Dendritic cell treated with granulocyte-macrophage colony-stimulating factor and Interleukin-4, amounts not matched to agents 40 ng/mL and 50 ng/mL, for 4 days (primary cell): ENCODE measurements around the gene SIAH2.

Experiments used
- H3K27ac Mint-ChIP-seq: one replicate; pipeline ENCODE4 v1.8.0; 2022; ENCODE audit warnings: mild to moderate bottlenecking, mixed read lengths
- H3K27me3 Mint-ChIP-seq: one replicate; pipeline ENCODE4 v1.8.0; 2022; ENCODE audit warnings: mild to moderate bottlenecking, mixed read lengths
- H3K36me3 Mint-ChIP-seq: one replicate; pipeline ENCODE4 v1.8.0; 2022; ENCODE audit warnings: low read depth, mixed read lengths
- H3K4me1 Mint-ChIP-seq: one replicate; pipeline ENCODE4 v1.8.0; 2022; ENCODE audit warnings: low read depth, mixed read lengths
- H3K4me3 Mint-ChIP-seq: one replicate; pipeline ENCODE4 v1.8.0; 2022; ENCODE audit warnings: mild to moderate bottlenecking, moderate library complexity, mixed read lengths
- H3K9me3 Mint-ChIP-seq: one replicate; pipeline ENCODE4 v1.8.0; 2022; ENCODE audit warnings: mixed read lengths
- intact Hi-C: fragments of 100-400 bp; cut with micrococcal nuclease; formaldehyde crosslinking; loops from one replicate; pipeline ENCODE4 v1.15.0; 2022

Gene SIAH2

GRCh38 chr3:150787741-150788370 lies 24.9 kb upstream of the SIAH2 start:
- no peaks in the 10 kb centered on the region for H3K9me3 Mint-ChIP-seq
- intact Hi-C loops = loop anchor here (1.0 to 5.0 kb wide), 3 partner anchors 66 to 358 kb away; no protein-coding TSS in a partner anchor
- no peak overlapping the region for H3K4me3 Mint-ChIP-seq
- H3K27ac Mint-ChIP-seq = no peak overlapping the region
- no peaks in the 10 kb centered on the region for H3K36me3 Mint-ChIP-seq
- peaks cover 12% of the 10 kb centered on the region for H3K27me3 Mint-ChIP-seq
- peaks cover 5% of the 10 kb centered on the region for H3K4me1 Mint-ChIP-seq

- Mint-ChIP-seq H3K27ac (no peak overlapping the region), H3K4me1 (peaks cover 5% of the 10 kb centered on the region), H3K9me3 (no peaks in the 10 kb centered on the region), H3K27me3 (peaks cover 12% of the 10 kb centered on the region), H3K36me3 (no peaks in the 10 kb centered on the region), H3K4me3 (no peak overlapping the region)
- intact Hi-C loops = loop anchor here (5.0 kb wide), 2 partner anchors 64 to 81 kb away; no protein-coding TSS in a partner anchor
These were observed 23.8 kb upstream of the SIAH2 start for GRCh38 chr3:150786791-150787190.

- Mint-ChIP-seq H3K36me3 (no peaks in the 10 kb centered on the region), H3K9me3 (no peaks in the 10 kb centered on the region), H3K4me3 (no peak overlapping the region), H3K27me3 (peaks cover 12% of the 10 kb centered on the region), H3K27ac (no peak overlapping the region), H3K4me1 (peaks cover 5% of the 10 kb centered on the region)
- intact Hi-C loops = loop anchor here (5.0 kb wide), 2 partner anchors 62 to 83 kb away; no protein-coding TSS in a partner anchor
These were observed 21.8 kb upstream of the SIAH2 start for GRCh38 chr3:150784747-150785125.

- intact Hi-C loops = no loop called here
- no peaks in the 10 kb centered on the region for H3K4me1 Mint-ChIP-seq
- no peaks in the 10 kb centered on the region for H3K36me3 Mint-ChIP-seq
- no peak overlapping the region for H3K27ac Mint-ChIP-seq
- no peaks in the 10 kb centered on the region for H3K9me3 Mint-ChIP-seq
- H3K4me3 Mint-ChIP-seq = no peak overlapping the region
- peaks cover 12% of the 10 kb centered on the region for H3K27me3 Mint-ChIP-seq
These were observed 21.2 kb upstream of the SIAH2 start for GRCh38 chr3:150783920-150784746.

GRCh38 chr3:150783316-150783715 lies 20.3 kb upstream of the SIAH2 start:
- Mint-ChIP-seq H3K27me3 (peaks cover 7% of the 10 kb centered on the region), H3K4me3 (no peak overlapping the region), H3K4me1 (no peaks in the 10 kb centered on the region), H3K27ac (no peak overlapping the region), H3K36me3 (no peaks in the 10 kb centered on the region), H3K9me3 (no peaks in the 10 kb centered on the region)
- intact Hi-C loops = no loop called here

GRCh38 chr3:150779402-150779858 lies 16.5 kb upstream of the SIAH2 start:
- no peak overlapping the region for H3K4me3 Mint-ChIP-seq
- intact Hi-C loops = no loop called here
- H3K27ac Mint-ChIP-seq = no peak overlapping the region
- no peaks in the 10 kb centered on the region for H3K4me1 Mint-ChIP-seq
- no peaks in the 10 kb centered on the region for H3K9me3 Mint-ChIP-seq
- H3K36me3 Mint-ChIP-seq = no peaks in the 10 kb centered on the region
- no peaks in the 10 kb centered on the region for H3K27me3 Mint-ChIP-seq

- Mint-ChIP-seq H3K9me3 (no peaks in the 10 kb centered on the region), H3K36me3 (no peaks in the 10 kb centered on the region), H3K27me3 (no peaks in the 10 kb centered on the region), H3K4me1 (no peaks in the 10 kb centered on the region), H3K27ac (no peak overlapping the region), H3K4me3 (no peak overlapping the region)
- intact Hi-C loops = no loop called here
These were observed 15.9 kb upstream of the SIAH2 start for GRCh38 chr3:150778793-150779401.

- Mint-ChIP-seq H3K27ac (no peak overlapping the region), H3K4me3 (no peak overlapping the region)
- intact Hi-C loops = no loop called here
These were observed 12.1 kb upstream of the SIAH2 start for GRCh38 chr3:150775001-150775599.

GRCh38 chr3:150773616-150774192 lies 10.7 kb upstream of the SIAH2 start:
- Mint-ChIP-seq H3K27me3 (peaks cover 3% of the 10 kb centered on the region), H3K9me3 (no peaks in the 10 kb centered on the region), H3K27ac (no peak overlapping the region), H3K36me3 (no peaks in the 10 kb centered on the region), H3K4me3 (no peak overlapping the region), H3K4me1 (no peaks in the 10 kb centered on the region)
- intact Hi-C loops = no loop called here

More at GRCh38 chr3:150775001-150775599, 12.1 kb upstream of the SIAH2 start:
- Mint-ChIP-seq H3K9me3 (no peaks in the 10 kb centered on the region), H3K36me3 (no peaks in the 10 kb centered on the region), H3K4me1 (no peaks in the 10 kb centered on the region), H3K27me3 (peaks cover 1% of the 10 kb centered on the region)

GRCh38 chr3:150771600-150771999 lies 8.6 kb upstream of the SIAH2 start:
- H3K27me3 Mint-ChIP-seq = peaks cover 3% of the 10 kb centered on the region
- H3K9me3 Mint-ChIP-seq = no peaks in the 10 kb centered on the region
- intact Hi-C loops = no loop called here
- H3K36me3 Mint-ChIP-seq = no peaks in the 10 kb centered on the region
- no peak overlapping the region for H3K4me3 Mint-ChIP-seq
- no peaks in the 10 kb centered on the region for H3K4me1 Mint-ChIP-seq
- no peak overlapping the region for H3K27ac Mint-ChIP-seq

GRCh38 chr3:150770681-150771080 lies 7.7 kb upstream of the SIAH2 start:
- H3K27me3 Mint-ChIP-seq = peaks cover 3% of the 10 kb centered on the region
- H3K4me1 Mint-ChIP-seq = no peaks in the 10 kb centered on the region
- H3K27ac Mint-ChIP-seq = no peak overlapping the region
- H3K9me3 Mint-ChIP-seq = no peaks in the 10 kb centered on the region
- no peak overlapping the region for H3K4me3 Mint-ChIP-seq
- no peaks in the 10 kb centered on the region for H3K36me3 Mint-ChIP-seq
- intact Hi-C loops = no loop called here

- intact Hi-C loops = no loop called here
- peaks cover 3% of the 10 kb centered on the region for H3K27me3 Mint-ChIP-seq
- H3K4me3 Mint-ChIP-seq = no peak overlapping the region
- H3K9me3 Mint-ChIP-seq = no peaks in the 10 kb centered on the region
- H3K36me3 Mint-ChIP-seq = peaks cover 13% of the 10 kb centered on the region
- H3K27ac Mint-ChIP-seq = no peak overlapping the region
- peaks cover 16% of the 10 kb centered on the region for H3K4me1 Mint-ChIP-seq
These were observed 3.8 kb upstream of the SIAH2 start for GRCh38 chr3:150766742-150767141.

GRCh38 chr3:150765949-150766720 lies 3.2 kb upstream of the SIAH2 start:
- H3K4me1 Mint-ChIP-seq = peaks cover 16% of the 10 kb centered on the region
- no peak overlapping the region for H3K27ac Mint-ChIP-seq
- peaks cover 13% of the 10 kb centered on the region for H3K36me3 Mint-ChIP-seq
- no peaks in the 10 kb centered on the region for H3K9me3 Mint-ChIP-seq
- intact Hi-C loops = no loop called here
- H3K4me3 Mint-ChIP-seq = no peak overlapping the region
- H3K27me3 Mint-ChIP-seq = peaks cover 3% of the 10 kb centered on the region
